GM19238 (cell line): ENCODE results near the gene IFI16.
"Not testable (repeated sequence)": the region's sequence is repeated elsewhere in the genome, so short reads cannot be mapped to it uniquely, and the experiment has no call there.

Experiments used
- DNase-seq: peaks from one replicate; pipeline ENCODE4 v3.0.0; 2011; ENCODE audit warnings: low spot score; ENCODE audit not compliant: insufficient read length

Gene IFI16

DNA sequence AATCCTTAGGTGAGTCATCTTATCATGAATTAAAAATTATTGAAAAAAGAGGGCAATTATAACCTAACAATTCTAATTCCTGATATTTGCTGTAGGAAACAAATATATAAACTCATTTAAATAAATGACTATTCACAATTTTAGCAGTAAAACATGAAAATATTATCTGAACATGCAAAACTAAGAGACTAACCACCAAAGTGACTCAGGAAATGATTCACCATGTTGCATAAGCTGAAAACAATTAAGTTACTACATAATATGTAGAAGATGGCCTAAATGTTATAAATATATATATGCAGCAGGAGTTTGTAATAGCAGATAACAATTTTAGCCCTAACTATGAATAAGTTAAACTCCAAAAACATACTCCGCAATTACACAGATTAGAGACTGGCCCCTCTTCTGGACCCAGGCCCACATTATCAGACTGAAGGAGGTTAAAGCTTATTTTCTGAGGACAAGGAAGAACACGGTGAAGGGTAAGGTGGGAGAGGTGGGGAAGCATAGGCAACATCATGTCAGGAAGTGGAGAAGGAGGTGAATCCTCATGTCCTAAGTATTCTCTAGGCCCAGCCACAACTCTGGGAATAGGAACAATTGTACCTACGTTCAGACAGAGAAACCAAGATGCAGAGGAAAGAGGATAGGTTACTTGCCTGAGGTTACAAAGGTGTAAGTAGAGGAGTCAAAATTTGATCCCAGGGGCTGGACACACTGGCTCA, 82.5 kb downstream of the IFI16 start:
- DNase-seq: no peak

DNA sequence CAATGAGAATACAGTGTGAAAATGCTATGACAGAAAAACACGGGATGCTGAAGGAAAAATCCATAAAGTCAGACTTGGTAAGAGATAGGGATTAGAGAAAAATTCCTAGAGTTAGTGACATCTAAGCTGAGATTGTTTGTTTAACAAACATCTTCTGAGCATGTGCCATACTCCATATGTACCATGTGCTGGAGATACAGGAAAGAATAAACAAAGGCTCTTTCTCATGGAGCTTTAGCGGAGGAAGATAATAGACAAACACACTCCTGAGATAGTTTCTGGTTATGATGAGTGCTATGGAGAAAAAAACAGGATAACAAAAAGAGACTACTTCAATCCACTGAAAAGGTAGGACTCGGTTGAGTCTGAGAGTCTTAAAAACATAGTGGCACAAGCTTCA, 88.9 kb downstream of the IFI16 start:
- no peak for DNase-seq

DNA sequence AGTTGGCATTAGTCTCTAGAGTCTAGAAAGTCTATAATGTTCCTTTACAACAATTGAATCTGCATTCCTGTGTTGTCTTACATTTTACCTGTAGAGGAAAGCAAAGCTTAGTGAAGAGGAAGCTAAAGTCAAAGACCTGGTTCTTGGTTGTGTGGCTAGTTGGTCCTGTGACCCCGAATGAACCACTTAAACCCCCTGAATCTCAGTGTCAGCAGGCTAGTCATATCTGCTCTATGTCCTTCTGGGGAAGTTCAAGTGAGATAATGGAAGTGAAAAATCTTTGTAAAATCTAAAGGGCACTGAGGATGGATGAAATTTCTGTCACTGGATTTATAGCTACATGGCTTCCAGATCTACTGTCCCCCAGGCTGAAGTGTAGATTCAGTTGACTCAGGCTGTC, 90.9 kb downstream of the IFI16 start:
- DNase-seq: no peak

DNA sequence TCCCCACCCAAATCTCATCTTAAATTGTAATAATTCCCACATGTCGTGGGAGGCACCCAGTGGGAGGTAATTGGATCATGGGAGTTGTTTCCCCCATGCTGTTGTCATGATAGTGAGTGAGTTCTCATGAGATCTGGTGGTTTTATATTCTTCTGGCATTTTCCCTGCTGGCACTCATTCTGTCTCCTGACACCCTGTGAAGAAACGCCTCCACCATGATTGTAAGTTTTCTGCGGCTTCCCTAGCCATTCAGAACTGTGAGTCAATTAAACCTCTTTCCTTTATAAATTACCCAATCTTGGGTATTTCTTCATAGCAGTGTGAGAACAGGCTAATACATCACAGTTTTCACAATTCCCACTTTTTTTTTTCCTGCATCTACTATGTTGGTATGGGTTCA, 93.3 kb downstream of the IFI16 start:
- DNase-seq: not testable (repeated sequence)
